ENCODE measurements around the gene HEPACAM. TPM values are rescaled to one million over a fixed set of nuclear protein-coding genes. Genes with fewer than 3 reads are reported as not detected.
A peak's percentile ranks its signal among the peaks of the same experiment; 100 is the strongest.

HEPACAM gene
- total RNA-seq, 4 donors from 2014 or later: 0.67 to 1.7 TPM; not detected in 2

DNA sequence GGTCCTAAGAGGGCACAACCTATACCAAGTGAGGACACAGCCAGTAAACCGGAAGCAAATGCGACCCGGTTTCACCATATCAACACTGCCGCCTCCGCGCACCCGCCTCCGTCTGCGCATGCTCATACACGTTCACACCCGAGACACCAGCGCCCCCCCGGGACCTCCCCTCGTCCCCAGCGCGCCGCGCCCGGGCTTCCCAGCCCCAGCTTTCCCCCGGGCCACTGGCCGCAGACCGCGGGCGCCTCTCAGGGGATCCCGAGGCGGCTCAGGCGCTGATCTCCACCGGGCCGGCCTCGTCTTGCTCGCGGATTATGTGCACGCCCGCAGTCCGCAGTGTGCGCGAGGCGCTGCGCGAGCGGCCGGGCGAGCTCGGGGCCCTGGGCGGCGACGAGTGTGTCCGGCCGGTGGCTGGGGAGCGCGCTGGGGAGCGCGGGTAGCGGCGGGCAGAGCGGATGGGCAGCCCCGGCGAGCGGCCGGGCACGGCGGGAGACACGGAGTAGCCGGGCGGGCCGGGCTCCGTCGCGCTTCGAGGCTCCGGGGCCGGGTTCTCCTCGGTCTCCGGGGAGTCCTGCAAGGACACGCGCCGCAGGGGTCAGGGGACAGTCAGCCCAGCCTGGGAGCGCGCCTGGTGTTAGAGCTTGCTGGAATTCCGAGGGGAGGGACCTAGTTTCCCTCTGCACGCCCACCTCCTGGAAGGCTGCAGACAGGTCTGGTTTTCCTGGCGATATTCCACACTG, 14.8 kb downstream of the HEPACAM start:
- peak overlapping the region; percentile 31 to 50 (median 45) for H3K4me3 ChIP-seq
- H3K4me1 ChIP-seq: peaks cover 0 to 9% (median 3%) of the 10 kb centered on the region in 4 donors
- TF ChIP-seq POLR2A (IDR thresholded peaks at IDR 0.05): no peak
- TF ChIP-seq, protein P1, sequence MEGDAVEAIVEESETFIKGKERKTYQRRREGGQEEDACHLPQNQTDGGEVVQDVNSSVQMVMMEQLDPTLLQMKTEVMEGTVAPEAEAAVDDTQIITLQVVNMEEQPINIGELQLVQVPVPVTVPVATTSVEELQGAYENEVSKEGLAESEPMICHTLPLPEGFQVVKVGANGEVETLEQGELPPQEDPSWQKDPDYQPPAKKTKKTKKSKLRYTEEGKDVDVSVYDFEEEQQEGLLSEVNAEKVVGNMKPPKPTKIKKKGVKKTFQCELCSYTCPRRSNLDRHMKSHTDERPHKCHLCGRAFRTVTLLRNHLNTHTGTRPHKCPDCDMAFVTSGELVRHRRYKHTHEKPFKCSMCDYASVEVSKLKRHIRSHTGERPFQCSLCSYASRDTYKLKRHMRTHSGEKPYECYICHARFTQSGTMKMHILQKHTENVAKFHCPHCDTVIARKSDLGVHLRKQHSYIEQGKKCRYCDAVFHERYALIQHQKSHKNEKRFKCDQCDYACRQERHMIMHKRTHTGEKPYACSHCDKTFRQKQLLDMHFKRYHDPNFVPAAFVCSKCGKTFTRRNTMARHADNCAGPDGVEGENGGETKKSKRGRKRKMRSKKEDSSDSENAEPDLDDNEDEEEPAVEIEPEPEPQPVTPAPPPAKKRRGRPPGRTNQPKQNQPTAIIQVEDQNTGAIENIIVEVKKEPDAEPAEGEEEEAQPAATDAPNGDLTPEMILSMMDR (IDR thresholded peaks at IDR 0.05): no peak
- H3K27ac ChIP-seq: peak overlapping the region in 1 of 4 donors; percentile 27
- no peaks in the 10 kb centered on the region for H3K36me3 ChIP-seq
- H3K27me3 ChIP-seq: no peaks in the 10 kb centered on the region
- DNase-seq: peak in 2 of 3 donors; percentile 49 to 80
- H3K9me3 ChIP-seq: no peaks in the 10 kb centered on the region

DNA sequence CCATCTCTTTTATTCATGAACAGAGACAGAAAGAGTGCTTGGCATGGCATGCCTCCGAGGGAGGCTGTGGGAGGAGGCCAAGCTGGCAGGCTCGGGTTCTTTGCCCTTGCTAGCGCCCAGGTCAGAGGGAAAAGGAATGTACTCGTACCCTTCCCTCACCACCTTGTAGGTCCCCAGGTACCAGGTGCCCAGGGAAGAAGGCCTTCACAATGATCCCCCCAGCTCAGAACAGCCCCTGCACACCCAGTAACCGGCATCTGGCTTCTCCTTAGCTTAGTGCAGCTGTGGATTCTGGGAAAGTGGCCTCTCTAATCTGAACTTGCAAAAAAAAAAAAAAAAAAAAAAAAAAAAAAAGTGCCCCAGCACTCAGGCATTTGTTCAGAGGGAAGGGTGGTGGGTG, 15.5 kb downstream of the HEPACAM start:
- no peak for TF ChIP-seq POLR2A (IDR thresholded peaks at IDR 0.05)
- TF ChIP-seq, protein P1 (IDR thresholded peaks at IDR 0.05): no peak
- H3K4me3 ChIP-seq: peak overlapping the region in 1 of 4 donors; percentile 50
- H3K4me1 ChIP-seq: peaks cover 0 to 9% (median 3%) of the 10 kb centered on the region in 4 donors
- no peaks in the 10 kb centered on the region for H3K27me3 ChIP-seq
- H3K27ac ChIP-seq: no peak overlapping the region
- no peaks in the 10 kb centered on the region for H3K9me3 ChIP-seq
- DNase-seq: no peak
- H3K36me3 ChIP-seq: no peaks in the 10 kb centered on the region

DNA sequence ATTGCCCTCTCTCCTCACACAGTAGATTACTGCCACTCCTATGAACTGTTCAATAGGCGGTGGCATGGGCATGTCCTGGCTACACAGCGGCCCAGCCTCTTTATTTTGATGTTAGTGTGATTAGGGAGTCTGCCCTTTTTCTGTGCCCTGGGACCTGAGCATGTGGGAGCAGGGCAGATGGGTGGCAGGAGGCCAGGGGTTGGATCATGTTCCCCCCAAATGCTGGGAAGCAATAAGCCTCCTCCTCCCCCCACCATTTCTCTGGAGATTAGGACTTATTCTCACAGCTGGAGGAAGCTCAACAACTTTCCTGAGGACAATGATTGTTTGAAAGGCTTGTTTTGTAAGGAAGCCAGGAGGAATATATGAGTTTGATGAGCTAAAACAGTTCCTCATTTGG, 15.9 kb downstream of the HEPACAM start:
- H3K9me3 ChIP-seq: no peaks in the 10 kb centered on the region
- TF ChIP-seq, protein P1 (IDR thresholded peaks at IDR 0.05): no peak
- TF ChIP-seq POLR2A (IDR thresholded peaks at IDR 0.05): no peak

DNA sequence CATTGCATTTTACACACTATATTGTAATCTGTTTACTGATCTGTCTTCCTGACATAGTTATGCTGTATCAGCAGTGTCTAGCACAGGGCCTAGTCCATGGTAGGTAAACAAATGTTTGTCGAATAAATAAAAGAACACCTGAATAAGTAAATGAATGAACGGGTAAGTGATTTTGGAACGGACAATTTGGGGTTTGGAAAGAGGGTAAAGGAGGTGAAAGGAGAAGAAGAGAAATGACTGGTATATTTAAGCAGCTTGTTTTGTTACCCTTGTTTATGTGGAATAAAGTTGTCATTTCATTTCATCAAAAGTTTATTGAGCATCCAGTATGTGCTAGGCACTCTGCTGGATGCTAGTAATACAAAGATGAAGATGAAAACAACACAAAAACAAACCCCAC, 16.9 kb downstream of the HEPACAM start, which contains the start of gene HEPN1:
Gene HEPN1 (plus strand): TSS at position 301 of the 400 bp plus-strand sequence.
- Histone ChIP-seq H3K9me3 (no peaks in the 10 kb centered on the region), H3K27ac (no peak within 1 kb of the TSS), H3K36me3 (no peaks in the 10 kb centered on the region), H3K27me3 (no peaks in the 10 kb centered on the region), H3K4me1 (peaks cover 0 to 9% (median 3%) of the 10 kb centered on the region in 4 donors), H3K4me3 (no peak within 1 kb of the TSS)
- no peak for DNase-seq
- TF ChIP-seq POLR2A (IDR thresholded peaks at IDR 0.05): no peak
- TF ChIP-seq, protein P1 (IDR thresholded peaks at IDR 0.05): no peak

More for the DNA sequence above, 15.9 kb downstream of the HEPACAM start:
- H3K4me1 ChIP-seq: peaks cover 0 to 9% (median 3%) of the 10 kb centered on the region in 4 donors
- H3K27ac ChIP-seq: no peak overlapping the region
- no peaks in the 10 kb centered on the region for H3K27me3 ChIP-seq
- H3K4me3 ChIP-seq: no peak overlapping the region
- no peak for DNase-seq
- H3K36me3 ChIP-seq: no peaks in the 10 kb centered on the region

- Histone ChIP-seq H3K9me3 (peaks cover 0 to 3% (median 0%) of the 10 kb centered on the region in 4 donors), H3K27me3 (no peaks in the 10 kb centered on the region), H3K4me1 (peaks cover 0 to 9% (median 3%) of the 10 kb centered on the region in 4 donors), H3K4me3 (no peak overlapping the region), H3K36me3 (no peaks in the 10 kb centered on the region), H3K27ac (no peak overlapping the region)
- DNase-seq: no peak
- TF ChIP-seq POLR2A (IDR thresholded peaks at IDR 0.05): no peak
- TF ChIP-seq, protein P1 (IDR thresholded peaks at IDR 0.05): no peak
Measured at GRCh38 chr11:124917115-124917637, 18.7 kb downstream of the HEPACAM start.
